Measurements from ENCODE around the gene THOC6. TPM values are rescaled to one million over a fixed set of nuclear protein-coding genes. Genes with fewer than 3 reads are reported as not detected.
A peak's percentile ranks its signal among the peaks of the same experiment; 100 is the strongest.

The THOC6 gene
- total RNA-seq, 2 donors from 2014 or later, result 33.6 to 58.8 TPM

GRCh38 chr16:3003582-3004270 is 20.1 kb upstream of the THOC6 start:
- peak overlapping the region in 1 of 2 donors; percentile 37 for H3K27ac Mint-ChIP-seq
- no peaks in the 10 kb centered on the region for H3K36me3 Mint-ChIP-seq
- H3K4me1 Mint-ChIP-seq (ENCODE audit: low read depth in 2 of 2), result peaks cover 11 to 20% of the 10 kb centered on the region in 2 donors
- DNase-seq (ENCODE audit: low spot score) (peak; percentile 99), ATAC-seq (peak; percentile 99)
- peak overlapping the region; percentile 75 for H3K4me3 Mint-ChIP-seq
- no peaks in the 10 kb centered on the region for H3K27me3 Mint-ChIP-seq
- H3K9me3 Mint-ChIP-seq, result no peaks in the 10 kb centered on the region

- ATAC-seq, result peak; percentile 1 to 14
Measured at GRCh38 chr16:3004319-3004718, 19.5 kb upstream of the THOC6 start.

GRCh38 chr16:3004781-3005284 is 19.0 kb upstream of the THOC6 start:
- Mint-ChIP-seq H3K4me3 (peak overlapping the region; percentile 73), H3K27me3 (no peaks in the 10 kb centered on the region)

More at GRCh38 chr16:3004319-3004718, 19.5 kb upstream of the THOC6 start:
- H3K27ac Mint-ChIP-seq, result no peak overlapping the region
- DNase-seq (ENCODE audit: low spot score), result no peak
- peak overlapping the region; percentile 73 for H3K4me3 Mint-ChIP-seq
- no peaks in the 10 kb centered on the region for H3K36me3 Mint-ChIP-seq
- H3K27me3 Mint-ChIP-seq, result no peaks in the 10 kb centered on the region
- no peaks in the 10 kb centered on the region for H3K9me3 Mint-ChIP-seq
- peaks cover 12 to 20% of the 10 kb centered on the region in 2 donors for H3K4me1 Mint-ChIP-seq (ENCODE audit: low read depth in 2 of 2)

GRCh38 chr16:3007059-3007956 is 16.5 kb upstream of the THOC6 start:
- H3K27ac Mint-ChIP-seq, result no peak overlapping the region
- H3K4me3 Mint-ChIP-seq, result no peak overlapping the region
- ATAC-seq (no peak), DNase-seq (ENCODE audit: low spot score) (no peak)
- H3K27me3 Mint-ChIP-seq, result no peaks in the 10 kb centered on the region
- peaks cover 12 to 20% of the 10 kb centered on the region in 2 donors for H3K4me1 Mint-ChIP-seq (ENCODE audit: low read depth in 2 of 2)
- no peaks in the 10 kb centered on the region for H3K36me3 Mint-ChIP-seq
- H3K9me3 Mint-ChIP-seq, result no peaks in the 10 kb centered on the region

More at GRCh38 chr16:3004781-3005284, 19.0 kb upstream of the THOC6 start:
- no peak for ATAC-seq
- H3K9me3 Mint-ChIP-seq, result no peaks in the 10 kb centered on the region
- no peak overlapping the region for H3K27ac Mint-ChIP-seq
- H3K36me3 Mint-ChIP-seq, result no peaks in the 10 kb centered on the region
- no peak for DNase-seq (ENCODE audit: low spot score)
- peaks cover 12 to 20% of the 10 kb centered on the region in 2 donors for H3K4me1 Mint-ChIP-seq (ENCODE audit: low read depth in 2 of 2)

- DNase-seq (ENCODE audit: low spot score), result no peak
- ATAC-seq, result no peak
- H3K27me3 Mint-ChIP-seq, result no peaks in the 10 kb centered on the region
- no peak overlapping the region for H3K27ac Mint-ChIP-seq
- peaks cover 12 to 20% of the 10 kb centered on the region in 2 donors for H3K4me1 Mint-ChIP-seq (ENCODE audit: low read depth in 2 of 2)
- peak overlapping the region; percentile 9 for H3K4me3 Mint-ChIP-seq
- H3K36me3 Mint-ChIP-seq, result no peaks in the 10 kb centered on the region
- no peaks in the 10 kb centered on the region for H3K9me3 Mint-ChIP-seq
Measured at GRCh38 chr16:3007957-3008689, 15.7 kb upstream of the THOC6 start.

- no peaks in the 10 kb centered on the region for H3K27me3 Mint-ChIP-seq
- no peak overlapping the region for H3K27ac Mint-ChIP-seq
- DNase-seq (ENCODE audit: low spot score) (no peak), ATAC-seq (no peak)
- no peaks in the 10 kb centered on the region for H3K36me3 Mint-ChIP-seq
- H3K4me1 Mint-ChIP-seq (ENCODE audit: low read depth in 2 of 2), result peaks cover 12 to 20% of the 10 kb centered on the region in 2 donors
- no peak overlapping the region for H3K4me3 Mint-ChIP-seq
- no peaks in the 10 kb centered on the region for H3K9me3 Mint-ChIP-seq
Measured at GRCh38 chr16:3008690-3009037, 15.2 kb upstream of the THOC6 start.

- Mint-ChIP-seq H3K4me1 (ENCODE audit: low read depth in 2 of 2) (peaks cover 10 to 19% of the 10 kb centered on the region in 2 donors), H3K27me3 (peaks cover 0 to 4% of the 10 kb centered on the region in 2 donors), H3K9me3 (no peaks in the 10 kb centered on the region), H3K36me3 (no peaks in the 10 kb centered on the region), H3K4me3 (no peak overlapping the region), H3K27ac (no peak overlapping the region)
- ATAC-seq (no peak), DNase-seq (ENCODE audit: low spot score) (no peak)
Measured at GRCh38 chr16:3009568-3010390, 14.1 kb upstream of the THOC6 start.

GRCh38 chr16:3010510-3010909 is 13.3 kb upstream of the THOC6 start:
- Mint-ChIP-seq H3K36me3 (no peaks in the 10 kb centered on the region), H3K4me3 (no peak overlapping the region), H3K27ac (no peak overlapping the region), H3K4me1 (ENCODE audit: low read depth in 2 of 2) (peaks cover 8 to 16% of the 10 kb centered on the region in 2 donors), H3K27me3 (peaks cover 0 to 4% of the 10 kb centered on the region in 2 donors), H3K9me3 (no peaks in the 10 kb centered on the region)
- DNase-seq (ENCODE audit: low spot score), result no peak
- no peak for ATAC-seq

- DNase-seq (ENCODE audit: low spot score) (no peak), ATAC-seq (no peak)
- H3K4me3 Mint-ChIP-seq, result no peak overlapping the region
- H3K9me3 Mint-ChIP-seq, result no peaks in the 10 kb centered on the region
- no peak overlapping the region for H3K27ac Mint-ChIP-seq
- peaks cover 0 to 4% of the 10 kb centered on the region in 2 donors for H3K27me3 Mint-ChIP-seq
- H3K4me1 Mint-ChIP-seq (ENCODE audit: low read depth in 2 of 2), result peaks cover 8 to 10% of the 10 kb centered on the region in 2 donors
- no peaks in the 10 kb centered on the region for H3K36me3 Mint-ChIP-seq
Measured at GRCh38 chr16:3012246-3012645, 11.6 kb upstream of the THOC6 start.

GRCh38 chr16:3012828-3013420 is 10.9 kb upstream of the THOC6 start, which contains the start of gene CLDN9:
Gene CLDN9 (plus strand): TSS chr16:3012923. CDS start chr16:3013363, 440 bp downstream.
- peaks cover 7% of the 10 kb centered on the region in 2 donors for H3K4me1 Mint-ChIP-seq (ENCODE audit: low read depth in 2 of 2)
- ATAC-seq (no peak), DNase-seq (ENCODE audit: low spot score) (no peak)
- no peaks in the 10 kb centered on the region for H3K36me3 Mint-ChIP-seq
- no peak within 1 kb of the TSS for H3K4me3 Mint-ChIP-seq
- H3K9me3 Mint-ChIP-seq, result no peaks in the 10 kb centered on the region
- H3K27me3 Mint-ChIP-seq, result peaks cover 0 to 4% of the 10 kb centered on the region in 2 donors
- no peak within 1 kb of the TSS for H3K27ac Mint-ChIP-seq

GRCh38 chr16:3013491-3013951 is 10.3 kb upstream of the THOC6 start:
- no peak for ATAC-seq
- H3K27me3 Mint-ChIP-seq, result peaks cover 0 to 4% of the 10 kb centered on the region in 2 donors
- DNase-seq (ENCODE audit: low spot score), result no peak
- no peaks in the 10 kb centered on the region for H3K9me3 Mint-ChIP-seq
- no peaks in the 10 kb centered on the region for H3K36me3 Mint-ChIP-seq
- H3K4me3 Mint-ChIP-seq, result no peak overlapping the region
- no peak overlapping the region for H3K27ac Mint-ChIP-seq
- H3K4me1 Mint-ChIP-seq (ENCODE audit: low read depth in 2 of 2), result peaks cover 1 to 3% of the 10 kb centered on the region in 2 donors

GRCh38 chr16:3013998-3014690 is 9.7 kb upstream of the THOC6 start:
- Mint-ChIP-seq H3K9me3 (no peaks in the 10 kb centered on the region), H3K36me3 (no peaks in the 10 kb centered on the region), H3K27me3 (peaks cover 0 to 4% of the 10 kb centered on the region in 2 donors), H3K27ac (no peak overlapping the region), H3K4me3 (no peak overlapping the region), H3K4me1 (ENCODE audit: low read depth in 2 of 2) (no peaks in the 10 kb centered on the region)
- no peak for ATAC-seq
- DNase-seq (ENCODE audit: low spot score), result no peak

Measured in natural killer cell treated with Interleukin-12 subunit alpha and Interleukin-12 subunit beta and Interleukin-15 and Interleukin-18, amount 100 ng/mL, for 72 hours (primary cell).